Skin epidermis (tissue), 12 donors: ENCODE data around the gene PTK7.
A peak's percentile ranks its signal among the peaks of the same experiment; 100 is the strongest.
"Not testable (repeated sequence)": the region's sequence is repeated elsewhere in the genome, so short reads cannot be mapped to it uniquely, and the experiment has no call there.

Source experiments
- H3K27ac ChIP-seq, 21 experiments: fragments of 200-600 bp; sonication (generic) in 11 of 21; one replicate each; pipeline ENCODE4 v1.5.0; 2020; ENCODE audit warnings: mild to moderate bottlenecking in 3 of 21, inconsistent platforms in 2 of 21, moderate library complexity in 2 of 21
- H3K4me3 ChIP-seq, 7 experiments: fragments of 200-600 bp; sonication (generic) in 2 of 7; one replicate each; pipeline ENCODE4 v1.5.0; 2020; ENCODE audit warnings: inconsistent platforms in 2 of 7, mild to moderate bottlenecking in 2 of 7, moderate library complexity in 1 of 7

PTK7 gene

GRCh38 chr6:43081043-43081442 lies 4.9 kb downstream of the PTK7 start:
- Histone ChIP-seq H3K4me3 (no peak overlapping the region), H3K27ac (no peak overlapping the region)

GRCh38 chr6:43081922-43082321 lies 5.8 kb downstream of the PTK7 start:
- not testable (repeated sequence) for H3K4me3 ChIP-seq
- peak overlapping the region in 1 of 21 experiments; percentile 4 for H3K27ac ChIP-seq

- H3K4me3 ChIP-seq: no peak overlapping the region
- H3K27ac ChIP-seq: peak overlapping the region in 5 of 21 experiments; percentile 4 to 29 (median 16)
These were observed 6.9 kb downstream of the PTK7 start for GRCh38 chr6:43082806-43083655.

GRCh38 chr6:43086022-43086658 lies 10.0 kb downstream of the PTK7 start:
- H3K27ac ChIP-seq: peak overlapping the region in 2 of 21 experiments; percentile 17 to 27
- no peak overlapping the region for H3K4me3 ChIP-seq

GRCh38 chr6:43088654-43089056 lies 12.5 kb downstream of the PTK7 start:
- H3K4me3 ChIP-seq: no peak overlapping the region

GRCh38 chr6:43089467-43089866 lies 13.4 kb downstream of the PTK7 start:
- Histone ChIP-seq H3K27ac (peak overlapping the region in 19 of 21 experiments; percentile 12 to 82 (median 66)), H3K4me3 (no peak overlapping the region)

More at GRCh38 chr6:43088654-43089056, 12.5 kb downstream of the PTK7 start:
- H3K27ac ChIP-seq: peak overlapping the region in 13 of 21 experiments; percentile 13 to 82 (median 66)

GRCh38 chr6:43089874-43090558 lies 13.9 kb downstream of the PTK7 start:
- Histone ChIP-seq H3K4me3 (no peak overlapping the region), H3K27ac (peak overlapping the region in 19 of 21 experiments; percentile 12 to 82 (median 66))

- Histone ChIP-seq H3K4me3 (no peak overlapping the region), H3K27ac (peak overlapping the region in 17 of 21 experiments; percentile 5 to 82 (median 68))
These were observed 14.4 kb downstream of the PTK7 start for GRCh38 chr6:43090559-43090956.

GRCh38 chr6:43091020-43091419 lies 14.9 kb downstream of the PTK7 start:
- Histone ChIP-seq H3K4me3 (no peak overlapping the region), H3K27ac (peak overlapping the region in 13 of 21 experiments; percentile 5 to 82 (median 73))

GRCh38 chr6:43091436-43091991 lies 15.4 kb downstream of the PTK7 start:
- peak overlapping the region in 6 of 21 experiments; percentile 5 to 82 (median 74) for H3K27ac ChIP-seq

GRCh38 chr6:43092635-43093034 lies 16.5 kb downstream of the PTK7 start:
- H3K27ac ChIP-seq: peak overlapping the region in 2 of 21 experiments; percentile 44 to 65

More at GRCh38 chr6:43091436-43091991, 15.4 kb downstream of the PTK7 start:
- no peak overlapping the region for H3K4me3 ChIP-seq

GRCh38 chr6:43093436-43094289 lies 17.5 kb downstream of the PTK7 start:
- peak overlapping the region in 13 of 21 experiments; percentile 14 to 82 (median 44) for H3K27ac ChIP-seq
- peak overlapping the region in 4 of 7 experiments; percentile 4 to 26 (median 12) for H3K4me3 ChIP-seq

More at GRCh38 chr6:43092635-43093034, 16.5 kb downstream of the PTK7 start:
- H3K4me3 ChIP-seq: no peak overlapping the region

- H3K27ac ChIP-seq: peak overlapping the region in 19 of 21 experiments; percentile 11 to 80 (median 59)
These were observed 19.8 kb downstream of the PTK7 start for GRCh38 chr6:43095939-43096338.

GRCh38 chr6:43096451-43097097 lies 20.5 kb downstream of the PTK7 start:
- Histone ChIP-seq H3K4me3 (peak overlapping the region in 2 of 7 experiments; percentile 2 to 4), H3K27ac (peak overlapping the region in 20 of 21 experiments; percentile 11 to 80 (median 60))

More at GRCh38 chr6:43095939-43096338, 19.8 kb downstream of the PTK7 start:
- peak overlapping the region in 1 of 7 experiments; percentile 2 for H3K4me3 ChIP-seq

- peak overlapping the region in 19 of 21 experiments; percentile 11 to 80 (median 59) for H3K27ac ChIP-seq
- no peak overlapping the region for H3K4me3 ChIP-seq
These were observed 21.0 kb downstream of the PTK7 start for GRCh38 chr6:43097098-43097489.

- peak overlapping the region in 12 of 21 experiments; percentile 8 to 80 (median 63) for H3K27ac ChIP-seq
These were observed 21.4 kb downstream of the PTK7 start for GRCh38 chr6:43097502-43097901.

GRCh38 chr6:43101497-43101896 lies 25.4 kb downstream of the PTK7 start:
- Histone ChIP-seq H3K27ac (no peak overlapping the region), H3K4me3 (no peak overlapping the region)

More at GRCh38 chr6:43097502-43097901, 21.4 kb downstream of the PTK7 start:
- H3K4me3 ChIP-seq: no peak overlapping the region
